Measurements from ENCODE around the gene TLE1. TPM values are rescaled to one million over a fixed set of nuclear protein-coding genes. Genes with fewer than 3 reads are reported as not detected.
"Not testable (repeated sequence)": the region's sequence is repeated elsewhere in the genome, so short reads cannot be mapped to it uniquely, and the experiment has no call there.

Gene TLE1
- total RNA-seq, 1 experiment from 2014 or later, result 28.5 TPM

DNA sequence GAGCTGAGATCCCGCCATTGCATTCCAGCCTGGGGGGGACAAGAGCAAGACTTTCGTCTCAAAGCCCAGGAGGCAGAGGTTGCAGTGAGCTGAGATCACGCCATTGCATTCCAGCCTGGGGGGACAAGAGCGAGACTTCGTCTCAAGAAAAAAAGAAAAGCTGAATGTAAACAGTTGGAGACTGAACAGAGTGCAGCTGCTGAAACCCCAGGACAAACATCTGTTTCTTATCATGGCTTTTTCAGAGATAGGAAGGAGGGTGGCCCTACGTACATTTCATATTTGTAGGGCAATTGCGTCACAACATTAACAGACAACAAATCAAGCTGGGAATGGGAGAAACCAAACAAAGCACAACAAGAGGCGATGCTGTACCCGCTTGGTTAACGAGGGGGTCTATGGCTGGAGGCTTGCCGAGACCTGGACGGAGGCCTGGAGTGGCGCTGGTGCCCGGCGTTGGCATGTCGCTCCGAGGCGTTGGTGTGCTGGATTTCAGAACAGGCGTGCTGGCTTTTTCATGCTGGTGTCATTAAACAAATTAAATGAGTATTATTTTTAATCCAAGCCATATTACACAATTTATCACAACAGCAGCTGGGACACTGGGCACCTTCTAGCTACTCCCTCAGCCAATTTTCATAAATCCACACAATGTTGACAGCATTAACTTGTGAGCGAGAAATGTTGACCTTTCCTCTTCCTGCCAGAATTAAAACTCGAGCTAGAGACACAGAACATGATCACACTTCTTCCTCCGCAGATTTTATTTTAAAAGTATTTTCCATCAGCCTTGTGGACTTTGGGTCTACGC, 76.1 kb downstream of the TLE1 start:
- no peak for DNase-seq (ENCODE audit: low read depth, low spot score)
- in situ Hi-C loops (cut with HindIII; ENCODE audit: low pct_unique_long_range_greater_than_20kb, low sequenced_read_pairs), result no loop called here

GRCh38 chr9:81611664-81612063, 77.7 kb downstream of the TLE1 start:
- in situ Hi-C loops (cut with HindIII; ENCODE audit: low pct_unique_long_range_greater_than_20kb, low sequenced_read_pairs), result no loop called here
- DNase-seq (ENCODE audit: low read depth, low spot score), result no peak

GRCh38 chr9:81610740-81611107, 78.6 kb downstream of the TLE1 start:
- no peak for DNase-seq (ENCODE audit: low read depth, low spot score)
- in situ Hi-C loops (cut with HindIII; ENCODE audit: low pct_unique_long_range_greater_than_20kb, low sequenced_read_pairs), result no loop called here

- in situ Hi-C loops (cut with HindIII; ENCODE audit: low pct_unique_long_range_greater_than_20kb, low sequenced_read_pairs), result no loop called here
- DNase-seq (ENCODE audit: low read depth, low spot score), result peak; percentile 49
Measured at GRCh38 chr9:81609782-81610739, 79.3 kb downstream of the TLE1 start.

- in situ Hi-C loops (cut with HindIII; ENCODE audit: low pct_unique_long_range_greater_than_20kb, low sequenced_read_pairs), result no loop called here
- no peak for DNase-seq (ENCODE audit: low read depth, low spot score)
Measured at GRCh38 chr9:81608289-81608657, 81.1 kb downstream of the TLE1 start.

GRCh38 chr9:81607593-81608288, 81.6 kb downstream of the TLE1 start:
- in situ Hi-C loops (cut with HindIII; ENCODE audit: low pct_unique_long_range_greater_than_20kb, low sequenced_read_pairs), result no loop called here
- DNase-seq (ENCODE audit: low read depth, low spot score), result no peak

DNA sequence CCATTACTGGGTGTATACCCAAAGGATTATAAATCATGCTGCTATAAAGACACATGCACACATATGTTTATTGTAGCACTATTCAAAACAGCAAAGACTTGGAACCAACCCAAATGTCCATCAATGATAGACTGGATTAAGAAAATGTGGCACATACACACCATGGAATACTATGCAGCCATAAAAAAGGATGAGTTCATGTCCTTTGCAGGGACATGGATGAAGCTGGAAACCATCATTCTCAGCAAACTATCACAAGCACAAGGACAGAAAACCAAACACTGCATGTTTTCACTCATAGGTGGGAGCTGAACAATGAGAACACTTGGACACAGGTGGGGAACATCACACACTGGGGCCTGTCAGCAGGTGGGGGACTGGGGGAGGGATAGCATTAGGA, 83.1 kb downstream of the TLE1 start:
- DNase-seq (ENCODE audit: low read depth, low spot score); in situ Hi-C loops (cut with HindIII; ENCODE audit: low pct_unique_long_range_greater_than_20kb, low sequenced_read_pairs): not testable (repeated sequence)

DNA sequence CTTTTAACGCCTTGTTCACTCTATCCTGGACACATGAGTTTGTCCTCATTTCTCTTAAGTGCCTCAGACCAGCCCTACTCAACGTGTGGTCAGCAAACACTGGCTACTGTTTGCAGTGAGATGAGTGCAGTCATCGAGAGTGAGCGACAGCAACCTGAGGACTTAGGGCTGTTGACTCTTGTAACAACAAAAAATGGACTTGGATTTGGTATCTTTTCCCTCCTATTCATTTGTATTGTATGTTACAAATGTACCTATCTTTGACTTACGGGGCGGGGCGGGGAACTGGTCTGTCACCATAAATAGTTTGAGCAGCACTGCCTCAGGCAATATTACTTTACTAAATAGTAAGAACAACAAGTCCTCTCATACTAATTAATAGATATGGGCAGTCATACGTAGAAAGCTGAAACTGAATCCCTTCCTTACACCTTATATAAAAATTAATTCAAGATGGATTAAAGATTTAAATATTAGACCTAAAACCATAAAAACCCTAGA, 84.1 kb downstream of the TLE1 start:
- in situ Hi-C loops (cut with HindIII; ENCODE audit: low pct_unique_long_range_greater_than_20kb, low sequenced_read_pairs), result no loop called here
- no peak for DNase-seq (ENCODE audit: low read depth, low spot score)

- no peak for DNase-seq (ENCODE audit: low read depth, low spot score)
- in situ Hi-C loops (cut with HindIII; ENCODE audit: low pct_unique_long_range_greater_than_20kb, low sequenced_read_pairs), result no loop called here
Measured at GRCh38 chr9:81604306-81605169, 84.8 kb downstream of the TLE1 start.

DNA sequence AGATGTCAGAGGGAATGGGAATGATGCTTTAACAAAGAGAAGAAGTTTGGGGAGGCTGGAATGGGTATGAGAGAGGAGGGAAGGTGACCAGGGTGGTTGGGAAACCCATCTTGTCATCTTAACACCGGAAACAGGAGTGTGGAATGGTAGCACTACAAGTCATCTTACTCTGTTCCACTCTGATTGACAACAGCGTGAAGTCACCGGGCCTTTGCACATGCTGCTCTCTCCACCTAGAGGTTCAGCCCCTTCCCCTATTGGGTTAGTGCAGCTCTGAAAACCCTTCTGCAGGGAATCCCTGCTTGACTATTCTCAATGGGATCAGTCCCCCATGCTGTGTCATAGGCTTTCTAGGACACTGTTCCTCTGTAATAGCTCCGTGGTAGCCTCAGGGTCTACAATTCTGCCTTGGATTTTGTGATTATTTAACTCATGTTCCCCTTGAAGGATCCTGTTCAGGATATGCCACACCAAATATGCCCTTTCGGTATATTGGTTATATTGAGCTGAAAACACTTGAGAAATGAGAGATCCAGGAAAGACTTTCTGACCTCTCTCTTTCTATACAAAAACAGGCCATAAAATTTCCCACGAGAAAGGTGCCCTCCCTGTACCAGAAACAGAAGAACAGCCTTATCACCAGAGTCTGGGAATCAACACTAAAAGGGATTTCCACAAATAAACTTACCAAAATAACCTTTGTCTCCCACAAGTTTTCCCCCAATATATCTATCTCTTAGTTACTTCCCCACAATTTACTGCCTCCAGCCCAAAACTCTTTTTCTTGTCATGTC, 86.3 kb downstream of the TLE1 start:
- in situ Hi-C loops (cut with HindIII; ENCODE audit: low pct_unique_long_range_greater_than_20kb, low sequenced_read_pairs), result no loop called here
- no peak for DNase-seq (ENCODE audit: low read depth, low spot score)

- in situ Hi-C loops (cut with HindIII; ENCODE audit: low pct_unique_long_range_greater_than_20kb, low sequenced_read_pairs), result no loop called here
- no peak for DNase-seq (ENCODE audit: low read depth, low spot score)
Measured at GRCh38 chr9:81601639-81602623, 87.4 kb downstream of the TLE1 start.

GRCh38 chr9:81600631-81601030, 88.7 kb downstream of the TLE1 start:
- in situ Hi-C loops (cut with HindIII; ENCODE audit: low pct_unique_long_range_greater_than_20kb, low sequenced_read_pairs), result no loop called here
- DNase-seq (ENCODE audit: low read depth, low spot score), result no peak

- in situ Hi-C loops (cut with HindIII; ENCODE audit: low pct_unique_long_range_greater_than_20kb, low sequenced_read_pairs), result no loop called here
Measured at GRCh38 chr9:81599837-81600236, 89.5 kb downstream of the TLE1 start.

DNA sequence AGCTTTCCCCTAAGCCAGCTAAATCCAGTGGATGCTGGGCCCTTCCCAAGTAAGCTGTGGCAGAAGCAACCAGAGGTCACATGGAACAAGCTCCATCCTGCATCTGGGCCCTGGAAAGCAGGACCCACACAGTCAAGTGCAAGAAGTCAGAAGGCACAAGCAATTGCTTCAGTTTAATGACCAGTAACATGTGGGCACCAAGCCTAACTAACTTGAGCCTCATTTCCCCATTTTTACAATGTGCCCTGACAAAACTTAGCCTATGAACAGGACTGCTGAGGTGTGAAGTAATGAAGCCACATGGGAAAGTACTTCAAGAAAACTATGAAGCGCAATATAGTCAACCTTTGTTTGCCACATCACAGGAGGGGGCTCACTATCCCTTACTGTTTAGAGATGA, 90.5 kb downstream of the TLE1 start:
- in situ Hi-C loops (cut with HindIII; ENCODE audit: low pct_unique_long_range_greater_than_20kb, low sequenced_read_pairs), result no loop called here
- no peak for DNase-seq (ENCODE audit: low read depth, low spot score)

More at GRCh38 chr9:81599837-81600236, 89.5 kb downstream of the TLE1 start:
- no peak for DNase-seq (ENCODE audit: low read depth, low spot score)

- in situ Hi-C loops (cut with HindIII; ENCODE audit: low pct_unique_long_range_greater_than_20kb, low sequenced_read_pairs), result no loop called here
Measured at GRCh38 chr9:81598123-81598497, 91.2 kb downstream of the TLE1 start.

More at GRCh38 chr9:81598123-81598497, 91.2 kb downstream of the TLE1 start:
- no peak for DNase-seq (ENCODE audit: low read depth, low spot score)
